GM19463 (cell line): ENCODE results near the gene FNDC11.

Experiments
- ATAC-seq: cut with Tn5 transposase; IDR thresholded peaks from one replicate; pipeline ENCODE4 v1.9.1; 2021; ENCODE audit warnings: mild to moderate bottlenecking, moderate library complexity; ENCODE audit not compliant: unreplicated experiment

Gene FNDC11

GRCh38 chr20:63525185-63525584 lies 28.8 kb upstream of the FNDC11 start:
- no peak for ATAC-seq

DNA sequence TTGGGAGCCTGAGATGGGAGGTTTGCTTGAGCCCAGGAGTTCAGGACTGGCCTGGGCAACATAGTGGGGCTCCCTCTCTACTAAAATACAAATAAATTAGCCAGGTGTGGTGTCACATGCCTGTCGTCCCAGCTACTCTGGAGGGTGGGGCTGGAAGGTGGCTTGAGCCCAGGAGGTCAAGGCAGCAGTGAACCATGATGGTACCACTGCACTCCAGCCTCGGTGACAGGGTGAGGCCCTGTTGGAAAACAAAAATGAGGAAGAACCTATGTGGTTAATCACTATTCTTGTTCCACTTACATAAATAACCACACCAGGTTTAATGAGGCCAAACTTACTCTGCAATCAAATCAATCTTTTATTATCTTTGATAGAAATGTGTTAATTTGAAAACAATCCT lies 28.0 kb upstream of the FNDC11 start:
- no peak for ATAC-seq

DNA sequence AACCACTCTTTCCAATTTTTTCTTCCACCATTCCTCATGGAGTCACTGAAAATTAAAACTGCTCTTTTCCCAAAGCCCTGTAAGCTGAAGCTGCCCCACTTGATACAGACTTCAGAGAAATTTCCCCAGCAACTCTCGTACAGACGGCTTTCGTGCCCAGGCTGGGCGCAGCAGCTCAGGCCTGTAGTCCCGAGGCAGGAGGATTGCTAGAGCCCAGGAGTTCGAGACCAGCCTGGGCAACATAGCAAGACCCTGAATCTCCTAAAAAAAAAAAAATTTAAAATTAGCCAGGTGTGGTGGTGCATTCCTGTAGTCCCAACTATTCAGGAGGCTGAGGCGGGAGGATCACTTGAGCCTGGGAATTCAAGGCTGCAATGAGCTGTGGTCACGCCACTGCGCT lies 26.8 kb upstream of the FNDC11 start:
- no peak for ATAC-seq

DNA sequence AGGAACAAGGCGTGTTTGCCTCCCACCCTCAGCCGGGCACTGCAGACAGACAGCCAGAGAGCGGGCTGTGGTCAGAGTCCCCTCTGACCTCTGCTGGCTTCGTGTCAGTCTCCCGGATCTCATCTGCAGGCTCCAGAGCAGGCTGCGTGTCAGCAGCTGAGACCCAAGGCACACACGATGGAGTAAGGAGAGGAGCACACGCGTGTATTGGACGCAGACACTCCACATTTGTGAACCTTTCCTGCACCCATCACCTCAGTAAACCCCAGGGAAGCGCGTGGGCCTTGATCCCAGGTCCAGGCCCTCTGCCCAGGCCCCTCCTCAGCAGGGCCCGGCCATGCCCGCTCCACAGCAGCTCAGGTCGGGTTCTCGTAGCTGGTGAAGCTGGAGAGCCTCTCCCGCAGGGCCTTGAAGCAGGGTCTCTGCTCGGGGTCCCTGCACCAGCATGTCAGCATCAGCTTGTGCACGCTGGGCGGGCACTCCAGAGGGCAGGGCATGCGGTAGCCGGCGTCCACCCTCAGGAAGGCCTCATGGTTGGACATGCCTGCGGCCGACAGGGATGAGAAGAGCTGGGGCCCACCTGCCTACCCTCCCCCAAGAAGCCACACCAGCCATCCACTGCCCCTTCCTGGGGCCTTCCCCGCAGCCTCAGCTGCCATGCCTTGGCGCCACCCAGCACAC lies 24.6 kb upstream of the FNDC11 start:
- no peak for ATAC-seq

DNA sequence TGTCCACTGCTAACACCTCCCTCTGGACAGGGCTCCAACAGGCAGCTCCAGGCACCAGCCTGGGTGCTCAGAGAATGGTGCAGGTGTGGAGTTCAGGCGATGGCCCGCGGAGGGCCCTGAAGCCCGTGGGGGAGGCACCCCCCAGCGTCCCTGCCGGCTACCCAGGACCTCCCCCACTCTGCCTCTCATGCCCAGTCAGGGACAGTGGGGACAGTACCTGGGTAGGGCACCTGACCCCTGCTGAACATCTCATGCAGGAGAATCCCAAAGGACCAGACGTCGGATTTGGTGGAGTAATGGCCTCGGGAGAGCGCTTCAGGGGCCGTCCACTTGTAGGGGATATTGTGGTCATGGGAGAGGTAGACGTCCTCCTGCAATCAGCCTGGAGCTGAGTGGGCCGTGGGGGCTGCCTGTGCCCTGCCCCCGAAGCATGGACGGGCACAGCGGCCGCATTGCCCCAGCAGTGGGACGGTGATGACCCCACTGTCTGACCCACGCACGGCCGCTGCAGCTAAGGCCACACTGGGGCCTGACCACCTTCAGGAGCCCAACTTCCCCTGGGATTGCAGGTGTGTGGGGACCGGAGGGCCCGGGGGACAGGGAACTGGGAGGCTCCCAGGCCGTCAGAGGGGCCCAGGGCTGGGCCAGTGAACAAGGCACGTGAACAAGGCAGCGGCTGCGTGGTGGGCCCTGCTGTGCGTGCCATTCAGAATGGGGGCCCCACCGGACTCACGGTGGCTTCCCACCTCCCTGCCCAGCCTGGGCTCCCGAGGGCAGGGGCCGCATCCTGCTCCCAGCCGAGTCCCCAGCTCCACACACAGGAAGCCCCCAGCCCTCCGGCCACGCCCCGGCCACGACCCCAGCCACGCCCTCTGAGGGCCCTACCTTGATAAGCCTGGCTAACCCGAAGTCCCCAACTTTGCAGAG lies 23.8 kb upstream of the FNDC11 start:
- no peak for ATAC-seq

DNA sequence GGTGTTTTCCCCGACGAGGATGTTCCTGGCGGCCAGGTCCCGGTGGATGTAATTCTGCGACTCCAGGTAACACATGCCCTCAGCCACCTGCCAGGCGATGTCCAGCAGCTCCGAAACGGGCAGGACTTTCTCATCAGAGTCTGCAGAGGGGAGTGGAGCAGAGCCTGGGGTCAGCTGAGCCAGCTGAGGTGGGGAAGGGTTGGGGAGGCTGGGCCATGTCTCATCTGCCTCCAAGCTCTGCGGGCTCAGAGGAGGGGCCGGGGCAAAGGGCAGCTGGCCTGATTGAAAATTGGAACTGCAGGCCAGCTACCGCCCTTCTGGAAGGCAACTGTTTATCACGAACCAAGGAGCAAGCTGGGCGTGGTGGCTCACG lies 23.2 kb upstream of the FNDC11 start:
- no peak for ATAC-seq

DNA sequence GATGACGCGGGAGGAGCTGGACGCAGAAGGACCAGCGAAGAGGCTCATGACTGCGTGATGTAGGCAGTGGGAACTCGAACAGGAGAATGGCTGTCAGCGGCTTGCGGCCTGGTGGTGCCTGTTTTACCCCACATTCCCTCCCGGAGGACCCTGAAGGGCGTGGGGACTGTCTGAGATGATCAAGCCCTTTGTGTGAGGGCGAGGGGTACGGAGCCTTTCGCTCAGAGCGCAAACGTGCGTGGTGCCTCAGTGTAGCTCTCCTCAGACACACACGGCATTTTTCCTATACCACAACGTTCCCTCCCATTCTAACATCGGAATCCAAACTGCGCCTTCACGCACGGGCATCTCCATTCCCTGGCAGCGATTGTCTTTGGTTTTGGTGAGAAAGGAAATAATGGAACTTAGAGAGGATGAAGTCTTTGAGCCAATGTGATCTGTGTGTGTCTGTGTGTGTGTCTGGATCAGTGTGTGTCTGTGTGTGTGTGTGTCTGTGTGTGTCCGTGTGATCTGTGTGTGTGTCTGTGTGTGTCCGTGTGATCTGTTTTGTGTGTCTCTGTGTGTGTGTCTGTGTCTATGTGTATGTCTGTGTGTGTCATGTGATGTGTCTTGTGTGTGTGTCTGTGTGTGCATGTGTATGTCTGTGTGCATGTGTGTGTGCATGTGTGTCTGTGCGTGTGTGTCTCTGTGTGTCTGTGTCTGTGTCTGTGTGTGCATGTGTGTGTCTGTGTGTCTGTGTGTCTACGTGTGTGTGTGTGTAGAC lies 22.1 kb upstream of the FNDC11 start:
- ATAC-seq: no peak

- no peak for ATAC-seq
Observed at GRCh38 chr20:63532449-63532971, 21.4 kb upstream of the FNDC11 start.

DNA sequence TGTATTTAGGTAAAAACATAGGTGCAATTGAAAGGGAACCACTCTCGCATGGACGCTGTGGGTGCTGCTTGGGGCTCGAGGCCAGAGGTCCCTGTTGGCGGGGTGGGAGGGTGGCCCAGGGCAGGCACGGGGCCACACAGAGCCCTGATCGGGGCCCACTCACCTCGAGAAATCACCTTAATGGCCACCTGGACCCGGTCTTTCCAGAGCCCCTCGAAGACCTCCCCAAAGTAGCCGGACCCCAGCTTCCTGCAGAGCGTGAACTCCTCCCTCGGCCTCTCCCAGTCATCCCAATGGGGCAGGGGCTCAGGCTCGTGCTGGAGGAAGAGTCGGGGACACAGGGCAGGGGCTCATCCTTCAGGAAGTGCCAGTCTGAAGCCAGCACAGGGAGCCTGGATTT lies 20.6 kb upstream of the FNDC11 start:
- ATAC-seq: no peak

DNA sequence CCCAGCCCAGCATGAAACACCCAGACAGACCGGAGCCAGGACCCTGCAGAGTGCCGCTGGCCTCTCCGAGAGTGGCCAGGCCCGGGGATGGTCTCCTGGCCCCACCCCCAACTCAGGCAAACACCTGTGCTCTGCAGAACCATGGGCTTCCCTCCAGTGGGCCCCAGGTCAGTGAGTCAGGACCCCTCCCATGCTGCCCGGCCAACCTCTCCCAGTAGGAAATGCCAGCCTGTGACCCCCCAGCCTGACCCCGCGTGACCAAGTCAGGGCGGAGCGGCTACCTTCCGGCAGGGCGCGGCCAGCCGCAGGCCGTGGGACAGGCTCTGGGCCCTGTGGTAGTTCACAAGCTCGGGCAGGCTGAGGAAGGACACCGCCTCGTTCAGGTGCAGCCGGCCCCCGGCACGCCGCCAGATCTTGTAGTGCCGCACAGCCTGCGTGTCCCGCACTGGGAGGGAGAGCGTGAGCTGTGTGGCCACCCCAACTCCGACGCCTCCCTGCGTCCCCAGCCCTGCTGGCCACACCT lies 20.0 kb upstream of the FNDC11 start:
- no peak for ATAC-seq

- no peak for ATAC-seq
Observed at GRCh38 chr20:63534427-63534830, 19.5 kb upstream of the FNDC11 start.

DNA sequence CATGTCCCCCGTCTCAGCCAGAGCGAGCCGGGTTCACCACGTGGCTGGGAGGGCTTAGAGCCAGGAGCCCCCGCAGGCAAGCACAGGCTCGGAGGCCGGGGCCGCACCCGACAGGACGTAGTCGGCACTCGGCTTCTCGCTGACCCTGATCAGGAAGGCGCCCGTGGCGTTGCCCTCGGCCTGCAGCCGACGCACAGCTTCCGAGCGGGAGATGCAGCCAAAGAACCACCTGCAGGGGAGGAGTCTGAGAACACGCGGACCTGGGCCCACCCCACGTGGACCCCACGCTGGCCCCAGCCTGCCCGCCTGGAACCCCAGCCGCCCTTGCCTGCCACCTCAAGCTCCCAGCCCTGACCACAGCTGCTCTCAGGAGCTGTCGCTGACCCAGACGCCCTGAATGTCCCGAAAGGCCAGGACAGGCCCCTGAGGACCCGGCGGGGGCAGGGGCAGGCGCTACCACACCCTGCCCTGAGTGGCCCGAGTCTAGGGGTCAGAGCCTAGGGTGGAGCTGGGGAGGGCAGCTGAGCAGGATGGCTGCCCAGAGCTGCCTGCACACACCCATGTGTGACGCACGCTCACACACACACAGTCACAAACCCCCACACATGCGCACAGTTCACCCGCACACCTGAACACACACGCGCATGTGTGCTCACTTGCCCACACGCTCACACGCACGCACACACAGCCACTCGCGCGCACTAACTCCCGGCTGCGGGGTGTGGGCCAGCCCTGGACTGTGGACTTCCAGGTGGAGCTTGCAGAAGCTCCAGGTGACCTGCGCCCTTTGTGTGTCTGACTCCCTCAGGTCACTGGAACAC lies 18.9 kb upstream of the FNDC11 start:
- ATAC-seq: no peak

- no peak for ATAC-seq
Observed at GRCh38 chr20:63536241-63536977, 17.6 kb upstream of the FNDC11 start.

DNA sequence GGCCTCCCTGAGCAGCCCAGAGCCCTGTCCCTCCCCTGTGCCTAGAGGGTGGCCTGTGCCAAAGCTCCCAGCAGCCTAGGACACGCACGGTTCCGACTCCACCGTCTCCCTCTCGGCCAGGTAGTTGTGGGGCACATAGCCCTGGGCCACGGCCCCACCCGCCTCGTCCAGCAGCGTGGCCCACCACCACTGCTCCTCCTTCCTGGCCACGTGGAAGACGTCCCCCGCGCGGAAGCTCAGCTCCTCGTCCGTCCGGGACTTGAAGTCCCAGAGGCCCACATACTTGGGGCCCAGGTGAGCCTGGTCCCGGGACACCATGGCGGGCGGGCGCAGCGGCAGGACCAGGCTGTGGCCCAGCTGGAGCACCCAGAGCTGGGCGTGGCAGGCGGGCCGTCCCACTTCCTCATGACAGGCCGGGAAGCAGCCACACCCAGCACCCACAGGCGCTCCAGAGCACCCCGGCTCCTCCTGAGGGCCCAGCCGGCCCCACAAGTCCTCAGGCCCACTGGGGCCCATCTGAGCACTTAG lies 16.9 kb upstream of the FNDC11 start, which contains the start of gene PTK6:
Gene PTK6 (minus strand): TSS at position 380 of the 528 bp plus-strand sequence. CDS start 62 bp downstream, at position 318.
- ATAC-seq: peak; percentile 24

GRCh38 chr20:63537525-63538203 lies 16.3 kb upstream of the FNDC11 start:
- ATAC-seq: peak; percentile 89

GRCh38 chr20:63538204-63539091 lies 15.5 kb upstream of the FNDC11 start:
- no peak for ATAC-seq

- ATAC-seq: no peak
Observed at GRCh38 chr20:63539092-63539430, 14.9 kb upstream of the FNDC11 start.
